GM23248 (cell line): ENCODE results near the gene OPCML.

Experiments used
- EZH2 ChIP-seq: fragments of 200-600 bp; sonication (generic); IDR thresholded peaks from 2 replicates; pipeline ENCODE4 v1.6.1; 2018; ENCODE audit warnings: antibody characterized with exemption, mild to moderate bottlenecking; ENCODE audit not compliant: insufficient read depth, poor library complexity, severe bottlenecking
- EZH2phosphoT487 ChIP-seq: fragments of 200-600 bp; sonication (generic); IDR thresholded peaks from 2 replicates; pipeline ENCODE4 v1.6.1; 2018; ENCODE audit warnings: antibody characterized with exemption, moderate library complexity, mild to moderate bottlenecking, low read depth; ENCODE audit not compliant: insufficient read depth

- TF ChIP-seq EZH2phosphoT487 = no peak
- no peak for TF ChIP-seq EZH2
Measured at GRCh38 chr11:133408936-133409335, 123.4 kb downstream of the OPCML start.
